GM21528 (cell line): Measurements from ENCODE around the gene MS4A10.
"Not testable (repeated sequence)": the region's sequence is repeated elsewhere in the genome, so short reads cannot be mapped to it uniquely, and the experiment has no call there.

Source experiments
- ATAC-seq: cut with Tn5 transposase; IDR thresholded peaks from one replicate; pipeline ENCODE4 v1.9.1; 2021; ENCODE audit warnings: mild to moderate bottlenecking, moderate library complexity; ENCODE audit not compliant: unreplicated experiment, low FRiP score

MS4A10 gene

DNA sequence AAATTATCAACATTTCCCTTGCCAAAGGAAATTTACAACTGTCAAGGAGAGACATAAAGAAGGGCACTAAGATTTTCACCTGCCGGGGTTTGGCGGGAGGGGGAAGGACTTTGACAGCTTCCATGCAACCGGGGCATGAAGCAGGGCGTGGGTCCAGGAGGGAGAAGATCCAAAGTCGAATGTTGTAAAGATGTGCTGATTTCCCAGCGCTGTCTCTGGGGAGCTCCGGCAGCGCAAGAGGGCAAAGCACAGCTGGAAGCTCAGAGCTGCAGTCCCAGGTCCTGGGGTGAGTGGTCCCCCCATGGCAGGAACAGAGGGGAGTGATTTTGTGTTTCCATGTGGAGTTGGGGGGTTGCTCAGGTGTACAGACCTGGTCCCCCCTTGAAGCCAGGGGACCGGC is at the start of gene MS4A10:
Gene MS4A10, plus strand, starts transcription at position 198 of the 400 bp plus-strand sequence. CDS start 5,003 bp downstream, outside the sequence.
- ATAC-seq: no peak

- ATAC-seq: no peak
Measured at GRCh38 chr11:60739114-60739513, 46.0 kb upstream of the MS4A10 start.

GRCh38 chr11:60740573-60740972 is 44.6 kb upstream of the MS4A10 start:
- no peak for ATAC-seq

GRCh38 chr11:60741421-60741820 is 43.7 kb upstream of the MS4A10 start:
- ATAC-seq: no peak

DNA sequence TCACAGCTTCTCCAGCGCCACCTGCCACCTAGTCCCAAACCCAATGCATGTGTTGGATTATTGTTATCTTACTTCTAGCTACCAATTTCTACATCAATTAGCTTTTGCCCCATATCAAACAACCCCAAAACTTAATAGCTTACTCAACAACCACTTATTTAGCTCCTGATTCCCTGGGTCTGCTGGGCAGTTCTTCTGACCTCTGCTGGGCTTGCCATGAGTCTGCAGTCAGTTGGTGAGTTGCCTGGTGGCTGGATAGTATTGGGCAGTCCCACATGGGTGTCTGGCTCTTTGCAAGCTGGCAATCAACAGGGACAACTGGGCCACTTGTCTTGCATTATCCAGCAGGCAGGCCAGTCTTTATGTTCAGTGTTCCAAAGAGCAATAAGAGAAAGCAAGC is 42.1 kb upstream of the MS4A10 start:
- no peak for ATAC-seq

DNA sequence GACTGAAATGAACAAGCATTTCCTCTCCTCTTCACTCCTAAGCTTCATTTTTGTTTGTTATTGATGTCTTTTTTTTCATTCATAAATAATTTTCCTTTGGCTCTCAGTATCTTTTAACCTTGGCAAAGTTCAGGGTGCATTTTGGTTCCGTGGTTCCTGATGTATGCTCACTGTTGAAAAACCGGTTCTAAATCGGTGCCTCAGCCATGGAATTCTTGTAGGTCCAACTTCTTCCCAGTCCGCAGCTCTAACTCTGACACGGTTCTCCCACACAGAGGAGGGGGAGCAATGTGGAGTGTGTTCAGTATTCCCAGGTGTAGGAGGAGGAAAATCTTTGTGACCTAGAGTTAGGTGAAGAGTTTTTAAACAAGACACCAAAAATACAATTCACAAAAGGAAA is 41.0 kb upstream of the MS4A10 start:
- no peak for ATAC-seq

DNA sequence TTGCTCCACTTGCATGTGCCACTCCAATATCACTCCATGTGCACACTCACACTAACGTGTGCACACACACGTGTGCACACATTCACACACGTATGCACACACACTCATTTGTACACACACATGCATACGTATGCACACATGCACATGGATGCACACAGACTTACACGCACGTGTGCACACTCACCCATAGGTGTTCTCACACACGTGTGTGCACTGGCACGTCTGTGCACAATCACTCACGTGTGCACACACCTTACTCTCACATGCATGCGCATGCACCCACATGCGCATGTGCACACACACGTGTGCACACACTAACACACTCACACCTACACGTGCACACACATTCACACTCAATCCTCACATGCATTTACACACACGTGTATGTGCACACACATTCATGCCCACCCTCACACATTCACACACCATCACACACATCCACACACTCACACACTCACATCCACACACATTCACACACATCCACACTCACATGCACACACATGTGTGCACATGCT is 37.7 kb upstream of the MS4A10 start:
- no peak for ATAC-seq

GRCh38 chr11:60748225-60748624 is 36.9 kb upstream of the MS4A10 start:
- no peak for ATAC-seq

DNA sequence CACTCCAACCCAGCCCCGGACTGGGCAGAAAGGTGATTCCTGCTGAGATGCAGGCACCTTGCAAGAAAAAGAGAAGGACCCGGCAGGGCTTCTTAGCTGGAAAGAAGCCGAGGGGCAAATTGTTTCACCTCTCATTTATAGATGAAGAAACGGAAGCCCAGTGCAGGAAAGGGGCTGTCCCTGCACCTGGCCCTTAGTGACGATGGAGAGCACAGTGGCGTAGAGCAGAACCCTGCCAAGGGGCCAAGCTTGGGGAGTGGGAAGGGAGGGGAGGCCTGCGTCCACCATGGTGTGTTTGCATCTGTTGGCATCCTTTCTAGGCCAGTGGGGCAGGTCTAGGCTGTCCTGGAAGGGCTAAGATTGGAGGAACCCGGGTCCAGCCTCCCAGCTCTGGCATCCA is 36.3 kb upstream of the MS4A10 start:
- no peak for ATAC-seq

DNA sequence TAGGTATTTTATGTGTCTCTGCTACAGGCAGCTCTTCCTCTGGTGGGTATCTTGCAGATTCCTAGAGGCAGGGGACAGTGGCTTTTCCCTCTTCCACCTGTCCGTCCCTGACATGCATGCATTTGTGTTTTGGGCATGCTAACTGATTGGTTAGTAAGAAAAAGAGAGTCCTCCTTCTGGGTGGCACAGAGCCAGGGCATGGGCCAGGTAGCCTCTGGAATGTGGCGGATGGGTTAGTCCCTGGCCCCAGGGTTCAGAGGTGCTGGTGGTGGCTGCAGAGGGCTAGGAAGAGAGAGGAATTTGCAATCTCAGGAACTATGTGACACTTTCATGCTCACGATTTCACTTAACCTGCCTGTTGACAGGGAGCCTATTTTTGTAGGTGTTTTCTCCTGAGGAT is 34.2 kb upstream of the MS4A10 start:
- ATAC-seq: no peak

GRCh38 chr11:60753309-60753708 is 31.8 kb upstream of the MS4A10 start:
- no peak for ATAC-seq

GRCh38 chr11:60754887-60755286 is 30.2 kb upstream of the MS4A10 start:
- no peak for ATAC-seq

DNA sequence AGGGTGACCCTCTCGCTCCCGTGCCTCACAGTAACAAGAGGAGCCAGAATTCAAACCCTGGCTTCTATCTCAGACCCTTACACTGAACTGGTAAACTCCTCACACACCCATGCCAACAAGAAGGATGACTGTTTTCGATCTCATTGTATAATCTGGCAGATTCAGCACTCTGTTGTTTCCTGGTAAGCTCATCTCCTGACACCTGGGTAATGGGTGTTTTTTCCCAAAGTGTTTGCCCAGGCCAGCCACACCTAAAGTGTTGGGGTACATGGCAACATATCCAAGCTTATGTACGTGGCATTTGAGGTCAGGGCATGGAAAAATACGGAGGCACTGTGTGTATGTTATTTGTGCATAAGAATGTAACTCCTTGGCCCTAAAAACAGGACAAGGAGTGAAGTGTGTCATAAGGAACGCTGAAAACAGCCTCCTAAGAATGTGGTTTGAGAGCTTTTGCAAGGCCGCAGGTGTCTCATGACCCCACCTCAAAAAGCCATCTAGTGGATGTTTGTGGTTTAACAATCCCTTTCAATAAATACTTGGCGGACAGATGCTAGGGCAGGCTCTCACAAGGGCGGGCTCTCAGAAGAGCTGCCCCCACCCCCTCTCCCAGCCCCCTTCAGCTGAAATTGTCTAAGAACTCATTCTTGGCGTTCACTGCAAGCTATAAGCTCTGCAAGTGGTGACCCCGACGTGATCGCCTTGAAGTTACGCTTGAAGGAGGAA is 28.7 kb upstream of the MS4A10 start, which contains the start of gene MS4A15:
Gene MS4A15, plus strand, starts transcription at position 561 of the 726 bp plus-strand sequence. CDS start 6,867 bp downstream, outside the sequence.
- no peak for ATAC-seq

DNA sequence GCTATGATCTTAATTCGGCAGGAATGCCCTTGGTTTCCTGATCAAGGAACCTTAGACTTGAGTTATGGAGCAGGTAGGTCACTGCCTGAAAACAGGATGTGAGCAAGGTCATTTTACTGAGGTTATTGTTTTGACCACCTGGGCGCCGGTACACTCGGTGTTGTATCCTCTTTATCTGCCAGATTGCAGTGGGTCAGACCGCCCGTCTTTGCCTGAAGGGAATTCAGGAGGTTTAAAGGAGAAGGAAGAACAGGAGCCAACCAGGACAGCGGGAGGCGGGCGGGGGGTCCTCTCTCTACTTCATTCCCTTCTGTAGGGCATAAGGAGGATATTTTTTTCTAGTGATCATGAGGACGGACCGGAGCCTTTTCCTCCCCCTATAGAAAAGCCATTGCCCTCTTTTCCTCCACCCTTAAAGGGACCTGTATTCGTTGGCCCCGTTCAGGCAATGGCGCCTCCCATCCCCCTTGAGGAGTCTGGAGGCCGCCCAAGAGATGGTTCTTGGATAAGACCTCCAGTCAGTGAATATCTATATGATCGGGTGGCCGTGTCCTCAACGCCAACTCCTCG is 27.8 kb upstream of the MS4A10 start:
- no peak for ATAC-seq

- ATAC-seq: not testable (repeated sequence)
Measured at GRCh38 chr11:60758671-60759070, 26.5 kb upstream of the MS4A10 start.

- not testable (repeated sequence) for ATAC-seq
Measured at GRCh38 chr11:60759438-60760225, 25.5 kb upstream of the MS4A10 start.

GRCh38 chr11:60761436-60762190 is 23.5 kb upstream of the MS4A10 start:
- ATAC-seq: no peak

- ATAC-seq: peak; percentile 72
Measured at GRCh38 chr11:60762851-60763691, 22.1 kb upstream of the MS4A10 start.

DNA sequence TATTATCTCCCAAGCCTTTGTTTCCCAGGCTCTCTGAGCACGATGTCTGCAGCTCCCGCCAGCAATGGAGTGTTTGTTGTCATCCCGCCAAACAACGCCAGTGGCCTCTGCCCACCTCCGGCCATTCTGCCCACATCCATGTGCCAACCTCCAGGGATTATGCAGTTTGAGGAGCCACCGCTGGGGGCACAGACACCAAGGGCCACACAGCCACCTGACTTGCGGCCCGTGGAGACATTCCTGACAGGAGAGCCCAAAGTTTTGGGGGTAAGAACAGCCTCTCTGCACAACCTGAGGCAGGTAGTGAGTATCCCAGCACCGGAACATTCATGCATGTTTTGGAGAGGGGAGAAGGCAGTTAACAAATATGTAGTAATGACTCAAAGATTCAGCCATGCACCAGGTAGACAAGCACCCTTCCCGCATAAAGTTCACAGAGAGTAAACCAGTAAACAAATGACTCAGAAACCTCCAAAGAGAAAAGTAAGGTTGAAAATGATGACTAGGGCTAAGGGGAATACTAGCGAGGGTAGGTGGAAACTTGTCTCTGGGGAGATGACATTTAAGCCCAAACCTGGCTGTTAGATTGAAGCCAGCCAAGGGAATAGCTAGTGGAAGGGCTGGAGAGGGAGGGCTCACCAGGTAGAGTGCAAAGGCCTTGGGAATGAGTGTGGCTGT is 21.3 kb upstream of the MS4A10 start:
- no peak for ATAC-seq
